Measurements from ENCODE around the gene CCDC186. TPM values are rescaled to one million over a fixed set of nuclear protein-coding genes. Genes with fewer than 3 reads are reported as not detected.

Gene CCDC186
- total RNA-seq, 1 donor from 2014 or later = 7.1 TPM

GRCh38 chr10:114078346-114078745, 95.7 kb downstream of the CCDC186 start:
- no peak for TF ChIP-seq CTCF (conservative IDR thresholded peaks at IDR 0.05)
- Mint-ChIP-seq H3K9me3 (peaks cover 2% of the 10 kb centered on the region), H3K4me3 (no peak overlapping the region), H3K36me3 (ENCODE audit: low read depth) (no peaks in the 10 kb centered on the region), H3K4me1 (peaks cover 35% of the 10 kb centered on the region), H3K27me3 (ENCODE audit: low read depth) (no peaks in the 10 kb centered on the region), H3K27ac (ENCODE audit: unreplicated experiment) (no peak overlapping the region)
- DNase-seq (ENCODE audit: low read depth, low spot score) = no peak

- peaks cover 35% of the 10 kb centered on the region for H3K4me1 Mint-ChIP-seq
- no peaks in the 10 kb centered on the region for H3K27me3 Mint-ChIP-seq (ENCODE audit: low read depth)
- H3K9me3 Mint-ChIP-seq = peaks cover 2% of the 10 kb centered on the region
- DNase-seq (ENCODE audit: low read depth, low spot score) = no peak
- no peak for TF ChIP-seq CTCF (conservative IDR thresholded peaks at IDR 0.05)
- H3K4me3 Mint-ChIP-seq = no peak overlapping the region
- H3K36me3 Mint-ChIP-seq (ENCODE audit: low read depth) = no peaks in the 10 kb centered on the region
- H3K27ac Mint-ChIP-seq (ENCODE audit: unreplicated experiment) = no peak overlapping the region
Observed at GRCh38 chr10:114077815-114078219, 96.2 kb downstream of the CCDC186 start.

- H3K27ac Mint-ChIP-seq (ENCODE audit: unreplicated experiment) = no peak overlapping the region
- peaks cover 35% of the 10 kb centered on the region for H3K4me1 Mint-ChIP-seq
- H3K36me3 Mint-ChIP-seq (ENCODE audit: low read depth) = no peaks in the 10 kb centered on the region
- no peak for TF ChIP-seq CTCF (conservative IDR thresholded peaks at IDR 0.05)
- no peak for DNase-seq (ENCODE audit: low read depth, low spot score)
- no peaks in the 10 kb centered on the region for H3K27me3 Mint-ChIP-seq (ENCODE audit: low read depth)
- peaks cover 2% of the 10 kb centered on the region for H3K9me3 Mint-ChIP-seq
- H3K4me3 Mint-ChIP-seq = no peak overlapping the region
Observed at GRCh38 chr10:114077347-114077746, 96.7 kb downstream of the CCDC186 start.

GRCh38 chr10:114075093-114075492, 98.9 kb downstream of the CCDC186 start:
- H3K27me3 Mint-ChIP-seq (ENCODE audit: low read depth) = no peaks in the 10 kb centered on the region
- TF ChIP-seq CTCF (conservative IDR thresholded peaks at IDR 0.05) = no peak
- H3K4me3 Mint-ChIP-seq = no peak overlapping the region
- H3K27ac Mint-ChIP-seq (ENCODE audit: unreplicated experiment) = no peak overlapping the region
- H3K9me3 Mint-ChIP-seq = no peaks in the 10 kb centered on the region
- no peaks in the 10 kb centered on the region for H3K36me3 Mint-ChIP-seq (ENCODE audit: low read depth)
- DNase-seq (ENCODE audit: low read depth, low spot score) = no peak
- H3K4me1 Mint-ChIP-seq = peaks cover 24% of the 10 kb centered on the region

- H3K27me3 Mint-ChIP-seq (ENCODE audit: low read depth) = no peaks in the 10 kb centered on the region
- no peaks in the 10 kb centered on the region for H3K36me3 Mint-ChIP-seq (ENCODE audit: low read depth)
- DNase-seq (ENCODE audit: low read depth, low spot score) = no peak
- H3K4me1 Mint-ChIP-seq = peaks cover 12% of the 10 kb centered on the region
- no peak overlapping the region for H3K4me3 Mint-ChIP-seq
- no peaks in the 10 kb centered on the region for H3K9me3 Mint-ChIP-seq
- H3K27ac Mint-ChIP-seq (ENCODE audit: unreplicated experiment) = peak overlapping the region; percentile 27
- TF ChIP-seq CTCF (conservative IDR thresholded peaks at IDR 0.05) = no peak
Observed at GRCh38 chr10:114073395-114074186, 100.4 kb downstream of the CCDC186 start.

All from neural crest cell (in vitro differentiated cells).